Breast epithelium (tissue), 4 donors: ENCODE measurements around the gene WBP1L. TPM values are rescaled to one million over a fixed set of nuclear protein-coding genes. Genes with fewer than 3 reads are reported as not detected.

Experiments used
- DNase-seq, 2 donors: peaks; one replicate each; pipeline ENCODE4 v3.0.0-alpha.2; 2019; ENCODE audit warnings: low spot score in 2 of 2
- H3K27ac ChIP-seq, 2 donors: fragments of 200-600 bp; sonication (generic) in 1 of 2; one replicate each; pipeline ENCODE4 v1.5.1; 2016 to 2019; ENCODE audit warnings: mild to moderate bottlenecking in 1 of 2
- H3K27me3 ChIP-seq, 2 donors: fragments of 200-600 bp; sonication (generic) in 1 of 2; one replicate each; pipeline versions ENCODE4 v1.5.1 to v1.6.0; 2017 to 2019; ENCODE audit warnings: control low read depth in 1 of 2, mild to moderate bottlenecking in 1 of 2
- H3K36me3 ChIP-seq: fragments of 200-600 bp; one replicate; pipeline ENCODE4 v1.5.1; 2019
- H3K4me1 ChIP-seq, 2 donors: fragments of 200-600 bp; sonication (generic); one replicate each; pipeline ENCODE4 v1.5.1; 2016 to 2019; ENCODE audit warnings: control low read depth in 1 of 2
- H3K4me3 ChIP-seq, 3 donors: fragments of 200-600 bp; sonication (generic); 1 replicate in 2 of 3; 2 replicates in 1 of 3; pipeline ENCODE4 v1.5.1; 2016 to 2019; ENCODE audit warnings: mild to moderate bottlenecking in 3 of 3, moderate library complexity in 2 of 3
- H3K9me3 ChIP-seq, 2 donors: fragments of 200-600 bp; sonication (generic) in 1 of 2; one replicate each; pipeline ENCODE4 v1.5.1; 2016 to 2019; ENCODE audit warnings: control low read depth in 1 of 2
- POLR2A ChIP-seq: fragments of 450-650 bp; IDR thresholded peaks from one replicate; pipeline ENCODE4 v1.6.1; 2016; ENCODE audit warnings: antibody characterized with exemption, mild to moderate bottlenecking, moderate library complexity
- POLR2AphosphoS5 ChIP-seq, 3 donors: sonication (generic); formaldehyde crosslinking; IDR thresholded peaks; one replicate each; pipeline ENCODE4 v1.6.1; 2017; ENCODE audit warnings: antibody characterized with exemption in 3 of 3
- intact Hi-C: fragments of 100-400 bp; cut with DNase I; formaldehyde crosslinking; loops from one replicate; pipeline ENCODE4 v1.15.1; 2023; ENCODE audit warnings: low total_unique reads
- total RNA-seq, 3 donors: library from RNA; depleted of rRNA; stranded (reverse); fragments of >200 nt; gene quantifications; one replicate each; pipeline ENCODE4 v1.1.0, GENCODE V29; 2016
- TF ChIP-seq, protein P1 (sequence below), 3 donors: fragments of 450-650 bp; IDR thresholded peaks; one replicate each; pipeline ENCODE4 v1.5.1; 2016 to 2017; ENCODE audit warnings: antibody characterized with exemption in 3 of 3, mild to moderate bottlenecking in 3 of 3, moderate library complexity in 3 of 3

The WBP1L gene
- total RNA-seq, 3 donors from 2014 or later, result 114 to 174 (median 143) TPM

DNA sequence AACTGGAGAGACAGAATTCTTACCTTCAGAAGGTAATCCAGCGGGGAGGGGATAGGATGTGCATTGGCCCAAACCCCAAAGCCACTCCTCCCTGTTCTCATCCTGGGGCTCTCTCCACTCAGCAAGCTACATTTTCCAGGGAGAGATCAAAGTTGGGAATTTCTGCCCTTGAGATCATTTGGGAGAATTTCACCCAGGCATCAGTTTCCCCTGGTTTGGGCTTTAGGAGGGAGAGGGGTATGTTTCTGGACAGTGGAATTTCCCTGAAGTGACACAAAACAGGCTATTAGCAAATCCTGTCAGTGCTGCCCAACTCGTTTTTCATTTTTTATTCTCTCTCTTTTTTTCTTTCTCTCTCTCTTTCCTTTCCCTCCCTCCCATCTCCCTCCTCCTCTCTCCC is 57.7 kb downstream of the WBP1L start:
- no peak for DNase-seq
- H3K4me3 ChIP-seq, result no peak overlapping the region
- intact Hi-C loops, result no loop called here
- H3K9me3 ChIP-seq, result no peaks in the 10 kb centered on the region
- H3K27ac ChIP-seq, result peak overlapping the region; percentile 80 to 92
- no peak for TF ChIP-seq POLR2A
- no peak for TF ChIP-seq POLR2AphosphoS5 (IDR thresholded peaks at IDR 0.05)
- TF ChIP-seq, protein P1, sequence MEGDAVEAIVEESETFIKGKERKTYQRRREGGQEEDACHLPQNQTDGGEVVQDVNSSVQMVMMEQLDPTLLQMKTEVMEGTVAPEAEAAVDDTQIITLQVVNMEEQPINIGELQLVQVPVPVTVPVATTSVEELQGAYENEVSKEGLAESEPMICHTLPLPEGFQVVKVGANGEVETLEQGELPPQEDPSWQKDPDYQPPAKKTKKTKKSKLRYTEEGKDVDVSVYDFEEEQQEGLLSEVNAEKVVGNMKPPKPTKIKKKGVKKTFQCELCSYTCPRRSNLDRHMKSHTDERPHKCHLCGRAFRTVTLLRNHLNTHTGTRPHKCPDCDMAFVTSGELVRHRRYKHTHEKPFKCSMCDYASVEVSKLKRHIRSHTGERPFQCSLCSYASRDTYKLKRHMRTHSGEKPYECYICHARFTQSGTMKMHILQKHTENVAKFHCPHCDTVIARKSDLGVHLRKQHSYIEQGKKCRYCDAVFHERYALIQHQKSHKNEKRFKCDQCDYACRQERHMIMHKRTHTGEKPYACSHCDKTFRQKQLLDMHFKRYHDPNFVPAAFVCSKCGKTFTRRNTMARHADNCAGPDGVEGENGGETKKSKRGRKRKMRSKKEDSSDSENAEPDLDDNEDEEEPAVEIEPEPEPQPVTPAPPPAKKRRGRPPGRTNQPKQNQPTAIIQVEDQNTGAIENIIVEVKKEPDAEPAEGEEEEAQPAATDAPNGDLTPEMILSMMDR (IDR thresholded peaks at IDR 0.05), result no peak
- H3K4me1 ChIP-seq, result peaks cover 16 to 24% of the 10 kb centered on the region in 2 donors
- no peaks in the 10 kb centered on the region for H3K27me3 ChIP-seq
- no peaks in the 10 kb centered on the region for H3K36me3 ChIP-seq

DNA sequence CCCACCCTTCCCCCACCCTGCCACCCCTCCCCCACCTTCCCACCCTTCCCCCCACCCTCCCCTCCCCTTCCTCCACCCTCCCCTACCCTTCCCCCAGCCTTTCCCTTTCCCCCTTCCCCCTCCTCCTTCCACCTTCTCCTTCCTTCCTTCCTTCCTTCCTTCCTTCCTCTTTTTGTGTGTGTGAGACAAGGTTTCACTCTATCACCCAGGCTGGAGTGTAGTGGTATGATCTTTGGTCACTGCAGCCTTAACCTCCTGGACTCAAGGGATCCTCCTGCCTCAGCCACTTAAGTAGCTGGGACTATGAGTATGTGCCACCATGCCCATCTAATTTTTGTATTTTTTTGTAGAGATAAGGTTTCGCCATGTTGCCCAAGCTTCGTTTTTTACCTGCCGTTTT is 58.2 kb downstream of the WBP1L start:
- no peak for TF ChIP-seq POLR2A
- TF ChIP-seq POLR2AphosphoS5 (IDR thresholded peaks at IDR 0.05), result no peak
- TF ChIP-seq, protein P1 (IDR thresholded peaks at IDR 0.05), result no peak
- intact Hi-C loops, result no loop called here

DNA sequence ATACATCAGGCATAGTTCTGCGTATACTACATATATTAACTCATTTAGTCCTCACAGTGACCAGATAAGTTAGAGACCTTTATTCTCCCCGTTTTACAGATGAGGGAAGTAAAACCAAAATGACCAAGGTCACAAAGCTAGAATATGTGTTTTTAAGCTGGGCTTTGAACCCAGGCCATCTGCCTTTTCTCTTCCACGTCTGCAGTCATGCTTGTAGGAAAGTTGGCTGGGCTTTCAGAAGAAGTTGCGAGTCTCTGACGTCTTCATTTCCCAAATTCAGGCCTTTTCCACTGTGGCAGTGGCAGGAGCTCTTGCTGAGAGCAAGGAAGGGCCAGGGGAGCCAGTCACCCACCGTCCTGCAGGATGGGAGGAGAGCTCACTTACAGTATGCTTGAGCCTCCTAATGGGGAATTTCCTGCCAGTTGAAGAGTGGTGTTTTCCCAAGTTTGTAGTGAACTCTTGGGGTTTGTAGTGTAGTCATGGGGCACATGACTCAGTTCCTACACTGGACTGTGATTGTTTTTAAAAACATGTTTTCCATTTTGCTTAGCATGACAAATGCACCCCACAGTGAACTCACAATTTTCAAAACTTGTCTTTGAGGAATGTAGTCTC is 59.3 kb downstream of the WBP1L start:
- Histone ChIP-seq H3K36me3 (no peaks in the 10 kb centered on the region), H3K9me3 (no peaks in the 10 kb centered on the region), H3K4me1 (peaks cover 16 to 24% of the 10 kb centered on the region in 2 donors), H3K4me3 (no peak overlapping the region), H3K27ac (peak overlapping the region; percentile 80 to 92), H3K27me3 (no peaks in the 10 kb centered on the region)
- intact Hi-C loops, result no loop called here
- no peak for DNase-seq
- peak in 1 of 3 donors; percentile 54 for TF ChIP-seq POLR2AphosphoS5 (IDR thresholded peaks at IDR 0.05)
- TF ChIP-seq POLR2A, result no peak

More for the DNA sequence above, 58.2 kb downstream of the WBP1L start:
- Histone ChIP-seq H3K9me3 (no peaks in the 10 kb centered on the region), H3K27me3 (no peaks in the 10 kb centered on the region), H3K4me3 (no peak overlapping the region), H3K27ac (peak overlapping the region; percentile 80 to 92), H3K4me1 (peaks cover 16 to 24% of the 10 kb centered on the region in 2 donors), H3K36me3 (no peaks in the 10 kb centered on the region)
- DNase-seq, result no peak

DNA sequence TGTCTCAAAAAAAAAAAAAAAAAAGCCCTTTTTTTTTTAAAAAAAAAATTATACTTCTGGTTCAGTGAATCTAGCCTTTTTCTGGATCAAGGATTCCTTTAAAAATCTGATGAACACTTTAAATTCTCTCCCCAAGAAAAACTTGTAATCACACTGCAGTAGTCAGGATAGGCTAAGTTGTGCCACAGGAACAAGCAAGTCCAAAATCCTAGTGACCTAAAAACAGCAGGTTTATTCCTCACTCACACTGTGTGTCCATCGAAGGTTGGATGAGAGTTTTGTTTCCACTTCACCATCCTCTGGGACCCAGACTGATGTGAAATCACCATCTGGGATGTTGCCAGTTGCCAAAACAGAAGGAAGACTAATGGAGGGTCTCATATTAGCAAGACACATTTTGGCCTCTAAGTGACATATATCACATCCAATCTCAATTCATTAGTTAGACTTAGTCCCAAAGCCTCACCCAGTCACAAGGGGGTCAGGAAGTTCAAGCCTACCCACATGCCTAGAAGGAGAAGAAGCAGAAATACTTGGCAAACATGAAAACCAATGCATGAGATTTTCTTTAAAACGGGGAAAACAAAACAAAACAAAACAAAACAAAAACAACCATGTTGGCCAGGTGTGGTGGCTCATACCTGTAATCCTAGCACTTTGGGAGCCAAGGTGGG is 60.8 kb downstream of the WBP1L start:
- no peaks in the 10 kb centered on the region for H3K36me3 ChIP-seq
- intact Hi-C loops, result no loop called here
- H3K9me3 ChIP-seq, result no peaks in the 10 kb centered on the region
- H3K4me3 ChIP-seq, result no peak overlapping the region
- TF ChIP-seq, protein P1 (IDR thresholded peaks at IDR 0.05), result no peak
- no peak for TF ChIP-seq POLR2A
- TF ChIP-seq POLR2AphosphoS5 (IDR thresholded peaks at IDR 0.05), result no peak
- H3K27me3 ChIP-seq, result no peaks in the 10 kb centered on the region
- no peak overlapping the region for H3K27ac ChIP-seq
- DNase-seq, result no peak
- H3K4me1 ChIP-seq, result peaks cover 16 to 24% of the 10 kb centered on the region in 2 donors

DNA sequence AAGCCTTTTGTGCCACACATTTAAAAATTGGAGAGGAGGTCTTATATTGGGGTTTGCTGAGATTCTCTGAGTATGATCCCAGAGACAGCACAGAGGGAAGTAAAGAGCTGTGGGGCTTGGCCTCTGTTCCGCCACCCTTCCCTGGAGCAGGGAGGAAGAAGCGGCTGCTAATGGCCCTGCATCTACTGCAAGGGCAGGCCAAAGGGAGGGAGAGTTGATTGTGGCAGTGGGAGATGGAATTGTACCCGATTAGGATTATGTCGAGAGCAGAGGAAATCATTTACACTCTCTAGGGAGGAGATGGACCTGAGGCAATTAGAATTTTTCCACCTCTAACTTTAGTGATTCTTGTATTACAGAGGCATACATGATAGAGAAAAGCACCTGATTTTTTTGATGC is 64.6 kb downstream of the WBP1L start:
- Histone ChIP-seq H3K9me3 (no peaks in the 10 kb centered on the region), H3K27ac (no peak overlapping the region), H3K27me3 (no peaks in the 10 kb centered on the region), H3K36me3 (no peaks in the 10 kb centered on the region), H3K4me3 (no peak overlapping the region), H3K4me1 (no peaks in the 10 kb centered on the region)
- TF ChIP-seq, protein P1 (IDR thresholded peaks at IDR 0.05), result no peak
- no peak for TF ChIP-seq POLR2A
- TF ChIP-seq POLR2AphosphoS5 (IDR thresholded peaks at IDR 0.05), result no peak
- intact Hi-C loops, result loop anchor here (2.0 kb wide), 1 partner anchor 62 kb away; no protein-coding TSS in a partner anchor
- DNase-seq, result no peak
